ENCODE data around the gene MYO5B.

GRCh38 chr18:50138181-50139064, 56.5 kb downstream of the MYO5B start:
- no peak for TF ChIP-seq GATA2 (IDR thresholded peaks at IDR 0.05; ENCODE audit: low read depth, low read length)
- no peak for TF ChIP-seq GATA3 (IDR thresholded peaks at IDR 0.05; ENCODE audit: low read depth, low read length)

Data from SH-SY5Y (cell line).